ENCODE measurements around the gene ARF4.

Gene ARF4

DNA sequence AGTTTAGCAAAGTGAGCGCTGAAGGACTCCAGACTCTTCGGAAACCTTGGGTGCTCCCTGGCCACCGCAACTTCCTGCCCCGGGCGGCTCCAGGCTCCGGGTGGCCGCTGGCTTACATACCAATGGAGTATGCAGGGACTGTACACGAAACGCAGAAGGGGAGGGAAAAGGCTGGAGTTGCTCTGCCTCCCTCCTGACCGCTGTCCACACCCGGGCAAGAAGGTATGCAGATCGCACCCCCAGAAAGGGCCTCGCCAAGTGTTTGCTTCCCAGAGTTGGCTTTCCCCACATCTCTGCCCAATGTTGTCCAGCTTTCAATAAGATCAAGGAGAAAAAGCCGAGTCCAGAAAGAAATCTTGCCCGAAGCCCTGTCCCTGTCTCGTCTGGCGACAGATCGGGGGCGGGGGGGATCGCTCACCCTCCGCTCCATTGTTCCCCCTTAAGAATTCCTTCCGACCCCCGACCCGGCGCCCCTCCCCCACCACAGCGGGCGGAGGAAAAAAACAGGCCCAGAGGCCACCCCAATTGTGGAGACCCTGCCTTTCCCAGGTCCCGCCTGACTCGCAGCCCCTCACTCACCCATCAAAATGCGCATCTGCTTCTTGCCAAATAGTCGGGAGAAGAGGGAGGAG is 533 bp downstream of the ARF4 start:
- DNase-seq (ENCODE audit: low spot score in 2 of 2) (peak; percentile 29 to 77), ATAC-seq (peak; percentile 2)
- peaks cover 48% of the 10 kb centered on the region for H3K4me1 Mint-ChIP-seq
- H3K9me3 Mint-ChIP-seq: no peaks in the 10 kb centered on the region
- peak overlapping the region; percentile 96 for H3K4me3 Mint-ChIP-seq
- H3K27ac Mint-ChIP-seq: peak overlapping the region; percentile 94
- H3K36me3 Mint-ChIP-seq: peaks cover 70% of the 10 kb centered on the region

DNA sequence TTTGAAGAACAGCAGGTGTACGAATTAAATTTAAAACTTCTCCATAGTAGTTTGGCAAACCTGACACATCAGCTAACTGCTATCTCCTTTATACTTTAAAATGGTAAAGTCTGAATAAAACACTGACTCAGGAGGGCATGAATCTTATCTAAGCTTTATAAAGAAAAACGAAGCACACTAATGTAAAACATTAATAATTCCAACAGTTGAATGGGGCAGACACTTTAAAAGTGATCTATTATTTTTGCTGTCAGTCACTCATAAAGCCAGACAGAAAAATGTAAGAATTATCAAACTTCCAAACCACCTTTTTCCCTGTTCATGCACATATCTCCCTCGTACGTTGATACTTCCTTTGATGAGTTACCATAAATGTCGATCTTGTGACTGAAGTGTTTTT is 2.6 kb downstream of the ARF4 start:
- H3K4me3 Mint-ChIP-seq: peak overlapping the region; percentile 96
- no peak for DNase-seq (ENCODE audit: low spot score in 2 of 2)
- H3K27ac Mint-ChIP-seq: peak overlapping the region; percentile 94
- ATAC-seq: no peak
- no peaks in the 10 kb centered on the region for H3K9me3 Mint-ChIP-seq
- peaks cover 79% of the 10 kb centered on the region for H3K36me3 Mint-ChIP-seq
- peaks cover 50% of the 10 kb centered on the region for H3K4me1 Mint-ChIP-seq

DNA sequence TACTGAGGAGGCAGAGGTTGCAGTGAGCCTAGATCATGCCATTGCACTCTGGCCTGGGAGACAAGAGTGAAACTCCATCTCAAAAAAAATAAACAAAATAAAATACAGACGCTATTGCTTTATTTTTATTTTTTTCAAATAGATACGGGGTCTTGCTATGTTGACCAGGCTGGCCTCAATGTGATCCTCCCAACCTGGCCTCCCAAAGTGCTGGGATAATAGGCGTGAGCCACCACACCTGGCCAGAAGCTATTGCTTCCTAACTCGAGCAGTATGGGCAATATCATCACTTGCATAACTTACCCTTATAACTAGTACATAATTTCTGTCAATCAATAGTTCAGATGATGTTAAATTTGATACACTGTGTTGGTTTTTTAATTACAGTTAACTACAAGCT is 3.0 kb downstream of the ARF4 start:
- H3K4me3 Mint-ChIP-seq: peak overlapping the region; percentile 96

DNA sequence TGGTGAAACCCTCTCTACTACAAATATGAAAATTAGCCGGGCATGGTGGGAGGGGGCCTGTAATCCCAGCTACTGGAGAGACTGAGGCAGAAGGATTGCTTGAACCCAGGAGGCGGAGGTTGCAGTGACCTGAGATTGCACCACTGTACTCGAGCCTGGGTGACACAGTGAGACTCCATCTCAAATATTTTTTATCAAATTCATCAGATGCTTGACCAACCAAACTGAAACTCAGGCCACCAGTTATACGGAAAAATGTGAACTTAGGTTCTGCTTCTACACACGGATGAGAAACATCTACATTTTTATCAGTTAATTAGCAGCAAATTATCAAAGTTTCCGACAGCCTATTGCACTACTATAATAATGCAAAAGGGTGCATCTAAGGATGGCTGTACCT is 4.8 kb downstream of the ARF4 start:
- H3K36me3 Mint-ChIP-seq: peaks cover 90% of the 10 kb centered on the region
- ATAC-seq (no peak), DNase-seq (ENCODE audit: low spot score in 2 of 2) (no peak)
- no peaks in the 10 kb centered on the region for H3K9me3 Mint-ChIP-seq
- peaks cover 40% of the 10 kb centered on the region for H3K4me1 Mint-ChIP-seq
- no peak overlapping the region for H3K27ac Mint-ChIP-seq
- H3K4me3 Mint-ChIP-seq: no peak overlapping the region

More for the DNA sequence above, 3.0 kb downstream of the ARF4 start:
- ATAC-seq (no peak), DNase-seq (ENCODE audit: low spot score in 2 of 2) (no peak)
- H3K4me1 Mint-ChIP-seq: peaks cover 46% of the 10 kb centered on the region
- peaks cover 80% of the 10 kb centered on the region for H3K36me3 Mint-ChIP-seq
- H3K9me3 Mint-ChIP-seq: no peaks in the 10 kb centered on the region
- no peak overlapping the region for H3K27ac Mint-ChIP-seq

DNA sequence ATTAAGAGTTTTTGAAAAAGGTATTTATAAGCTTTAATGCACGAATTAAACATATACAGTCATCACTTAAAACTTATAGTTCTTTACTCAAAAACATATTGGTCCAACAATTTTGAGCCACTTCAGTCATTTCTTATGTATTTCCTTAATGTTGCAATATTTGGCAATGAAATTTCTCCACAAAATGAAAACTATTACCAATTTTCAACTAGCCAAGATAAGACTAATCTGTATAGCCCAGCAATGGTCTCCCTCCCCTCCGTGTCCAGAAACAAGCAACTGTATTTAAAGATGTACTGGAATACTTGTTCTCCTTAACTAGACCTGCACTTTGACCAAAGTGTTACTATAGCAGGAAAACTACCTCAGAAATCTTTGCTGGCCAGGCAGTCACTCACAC is 9.2 kb downstream of the ARF4 start:
- DNase-seq (ENCODE audit: low spot score in 2 of 2): no peak
- Mint-ChIP-seq H3K27ac (peak overlapping the region; percentile 14), H3K4me3 (no peak overlapping the region), H3K9me3 (no peaks in the 10 kb centered on the region), H3K4me1 (peaks cover 29% of the 10 kb centered on the region), H3K36me3 (peaks cover 87% of the 10 kb centered on the region)
- ATAC-seq: no peak

DNA sequence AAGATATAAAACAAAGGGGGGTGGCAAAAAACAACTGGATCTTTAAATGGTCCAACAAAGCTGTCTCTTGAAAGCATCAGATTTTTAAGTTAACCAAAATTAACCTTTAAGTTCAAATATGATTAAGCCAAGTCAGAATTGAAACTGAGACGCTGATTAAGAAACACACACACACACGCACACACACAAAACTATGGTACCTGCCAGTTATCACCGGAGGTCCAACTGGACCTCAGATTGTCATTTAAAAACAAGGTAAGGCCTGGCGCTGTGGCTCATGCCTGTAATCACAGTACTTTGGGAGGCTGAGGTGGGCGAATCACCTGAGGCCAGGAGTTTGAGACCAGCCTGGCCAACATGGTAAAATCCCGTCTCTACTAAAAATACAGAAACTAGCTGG is 10.4 kb downstream of the ARF4 start:
- H3K27ac Mint-ChIP-seq: peak overlapping the region; percentile 69
- ATAC-seq (peak; percentile 44), DNase-seq (ENCODE audit: low spot score in 2 of 2) (no peak)
- H3K36me3 Mint-ChIP-seq: peaks cover 87% of the 10 kb centered on the region
- H3K4me3 Mint-ChIP-seq: no peak overlapping the region
- peaks cover 17% of the 10 kb centered on the region for H3K4me1 Mint-ChIP-seq
- H3K9me3 Mint-ChIP-seq: no peaks in the 10 kb centered on the region

DNA sequence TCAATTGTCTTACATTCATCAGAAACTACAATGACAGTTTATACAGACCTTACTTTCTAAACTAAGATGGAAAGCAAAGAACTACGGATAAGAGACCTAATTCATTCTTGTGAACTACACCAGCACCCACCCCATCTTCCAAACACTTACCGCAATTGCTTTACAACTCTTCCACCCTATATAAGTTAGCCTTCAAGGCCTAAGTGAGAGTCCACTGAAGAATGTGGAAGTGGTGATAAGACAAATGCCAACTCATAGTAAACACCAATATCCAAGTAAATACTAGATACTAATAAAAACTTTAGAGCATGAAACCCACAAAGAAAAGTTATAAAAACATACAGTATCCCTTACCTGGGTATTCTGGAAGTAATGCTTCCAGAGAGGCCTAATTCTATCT is 13.6 kb downstream of the ARF4 start:
- peaks cover 95% of the 10 kb centered on the region for H3K36me3 Mint-ChIP-seq
- no peaks in the 10 kb centered on the region for H3K9me3 Mint-ChIP-seq
- DNase-seq (ENCODE audit: low spot score in 2 of 2): no peak
- peaks cover 13% of the 10 kb centered on the region for H3K4me1 Mint-ChIP-seq
- ATAC-seq: no peak
- no peak overlapping the region for H3K4me3 Mint-ChIP-seq
- H3K27ac Mint-ChIP-seq: no peak overlapping the region

DNA sequence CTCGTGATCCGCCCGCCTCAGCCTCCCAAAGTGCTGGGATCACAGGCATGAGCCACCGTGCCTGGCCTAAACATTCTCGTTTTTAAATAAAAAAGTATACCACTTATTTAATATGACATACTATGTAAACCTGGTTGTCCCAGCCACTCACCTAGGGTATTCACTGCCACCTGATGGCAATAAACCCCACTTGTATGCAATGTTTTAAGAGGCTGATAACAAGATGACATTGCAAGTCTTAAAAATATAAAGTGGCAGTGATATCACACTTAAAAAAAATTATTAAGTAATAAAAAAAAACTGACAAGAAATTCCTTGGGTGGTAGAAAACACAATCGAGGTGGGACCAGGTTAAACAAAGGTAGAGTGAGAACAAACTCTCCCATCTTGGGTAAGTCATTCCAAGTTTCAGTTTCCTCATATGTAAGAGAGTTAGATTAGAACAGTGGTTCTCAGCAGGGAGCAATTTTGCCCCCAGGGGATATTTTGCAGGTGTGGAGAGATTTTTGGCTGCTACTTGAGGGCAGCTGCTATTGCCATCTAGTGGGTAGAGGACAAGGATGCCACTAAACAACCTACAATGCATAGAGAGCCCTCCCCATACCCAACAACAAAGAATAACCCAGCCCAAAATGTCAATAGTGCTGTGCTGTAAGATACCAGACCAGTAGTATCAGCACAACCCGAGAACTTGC is 14.5 kb downstream of the ARF4 start:
- DNase-seq (ENCODE audit: low spot score in 2 of 2) (no peak), ATAC-seq (no peak)
- peaks cover 13% of the 10 kb centered on the region for H3K4me1 Mint-ChIP-seq
- peaks cover 95% of the 10 kb centered on the region for H3K36me3 Mint-ChIP-seq
- no peak overlapping the region for H3K4me3 Mint-ChIP-seq
- H3K27ac Mint-ChIP-seq: no peak overlapping the region
- H3K9me3 Mint-ChIP-seq: no peaks in the 10 kb centered on the region

DNA sequence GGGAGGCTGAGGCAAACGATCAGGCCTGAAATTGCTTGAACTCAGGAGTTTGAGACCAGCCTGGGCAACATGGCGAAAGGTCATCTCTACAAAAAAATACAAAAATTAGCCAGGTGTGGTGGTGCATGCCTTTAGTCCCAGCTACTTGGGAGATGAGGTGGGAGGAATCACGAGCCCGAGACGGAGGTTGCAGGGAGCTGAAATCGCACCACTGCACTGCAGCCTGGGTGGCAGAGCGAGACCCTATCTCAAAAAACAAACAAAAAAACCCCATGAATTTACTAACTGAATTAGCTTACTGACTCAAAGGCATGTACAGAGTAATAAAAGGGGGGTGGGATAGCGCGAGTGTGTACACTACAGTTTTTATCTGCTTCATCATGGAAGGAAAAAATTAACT is 19.3 kb downstream of the ARF4 start:
- Mint-ChIP-seq H3K27ac (peak overlapping the region; percentile 6), H3K36me3 (peaks cover 100% of the 10 kb centered on the region), H3K4me3 (no peak overlapping the region), H3K9me3 (no peaks in the 10 kb centered on the region), H3K4me1 (peaks cover 6% of the 10 kb centered on the region)
- ATAC-seq (no peak), DNase-seq (ENCODE audit: low spot score in 2 of 2) (no peak)

DNA sequence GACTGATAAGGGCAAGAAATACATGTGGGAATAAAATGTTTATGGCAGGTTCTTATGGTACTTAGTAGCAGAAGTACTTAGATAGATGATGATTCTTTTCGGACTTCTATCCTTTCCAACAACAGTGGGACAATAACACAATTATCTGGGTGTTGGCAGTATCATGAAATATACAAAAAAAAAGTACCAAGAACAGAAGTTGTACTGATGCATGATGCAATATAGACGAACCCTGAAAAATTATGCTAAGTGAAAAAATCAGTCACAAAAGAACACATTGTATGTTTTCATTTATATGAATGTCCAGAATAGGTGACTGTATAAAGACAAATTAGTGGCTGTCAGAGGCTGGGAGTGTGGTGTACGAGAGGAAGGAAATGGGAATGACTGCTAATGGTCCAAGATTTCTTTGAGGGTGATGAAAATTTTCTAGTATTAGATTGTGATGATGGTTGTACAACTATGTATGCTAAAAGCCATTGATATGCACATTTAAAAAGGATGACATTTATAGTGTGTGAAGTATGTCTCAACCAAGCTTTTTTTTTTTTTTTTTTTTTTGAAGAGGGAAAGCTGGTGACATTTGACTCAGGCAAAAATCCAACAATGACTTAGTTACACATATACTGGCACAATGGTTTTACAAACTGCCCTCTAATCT is 21.0 kb downstream of the ARF4 start:
- DNase-seq (ENCODE audit: low spot score in 2 of 2): no peak
- no peak for ATAC-seq
- Mint-ChIP-seq H3K4me1 (peaks cover 6% of the 10 kb centered on the region), H3K9me3 (no peaks in the 10 kb centered on the region), H3K36me3 (peaks cover 100% of the 10 kb centered on the region), H3K27ac (no peak overlapping the region), H3K4me3 (no peak overlapping the region)

DNA sequence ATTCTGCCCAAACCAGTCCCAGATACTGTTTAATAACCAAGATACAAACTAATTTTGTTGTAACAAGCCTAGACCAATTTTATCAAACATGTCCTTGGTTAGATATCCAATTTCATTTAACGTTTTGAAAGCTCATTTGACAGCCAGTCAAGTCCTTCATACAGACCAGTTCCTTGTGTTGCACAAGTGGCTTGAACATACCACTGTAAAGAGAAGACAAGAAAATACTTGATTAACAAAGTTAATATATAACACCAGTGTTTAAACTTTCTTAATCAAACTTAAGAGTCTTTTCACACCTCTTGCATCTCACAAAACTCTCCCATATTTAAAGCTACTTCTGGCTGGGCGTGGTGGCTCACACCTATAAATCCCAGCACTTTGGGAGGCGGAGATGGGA is 25.0 kb downstream of the ARF4 start:
- ATAC-seq: no peak
- no peak for DNase-seq (ENCODE audit: low spot score in 2 of 2)
- Mint-ChIP-seq H3K36me3 (peaks cover 100% of the 10 kb centered on the region), H3K27ac (no peak overlapping the region), H3K9me3 (no peaks in the 10 kb centered on the region), H3K4me1 (peaks cover 6% of the 10 kb centered on the region), H3K4me3 (no peak overlapping the region)

DNA sequence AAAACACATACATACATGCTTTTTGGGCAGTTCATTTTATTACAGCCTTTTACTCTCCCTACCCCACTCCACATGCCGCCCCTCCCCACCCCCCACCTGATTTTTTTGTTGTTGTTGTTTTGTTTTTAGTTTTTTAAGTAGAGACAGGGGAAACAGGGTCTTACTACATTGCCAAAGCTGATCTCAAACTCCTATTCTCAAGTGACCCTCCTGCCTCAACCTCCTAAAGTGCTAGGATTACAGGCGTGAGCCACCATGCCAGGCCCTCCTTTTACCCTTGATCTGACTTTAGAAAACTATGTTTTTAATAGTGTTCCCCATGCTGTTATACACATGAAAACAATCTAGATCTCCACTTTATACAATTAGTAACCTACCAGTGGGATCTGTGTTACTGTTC is 26.3 kb downstream of the ARF4 start:
- H3K36me3 Mint-ChIP-seq: peaks cover 100% of the 10 kb centered on the region

DNA sequence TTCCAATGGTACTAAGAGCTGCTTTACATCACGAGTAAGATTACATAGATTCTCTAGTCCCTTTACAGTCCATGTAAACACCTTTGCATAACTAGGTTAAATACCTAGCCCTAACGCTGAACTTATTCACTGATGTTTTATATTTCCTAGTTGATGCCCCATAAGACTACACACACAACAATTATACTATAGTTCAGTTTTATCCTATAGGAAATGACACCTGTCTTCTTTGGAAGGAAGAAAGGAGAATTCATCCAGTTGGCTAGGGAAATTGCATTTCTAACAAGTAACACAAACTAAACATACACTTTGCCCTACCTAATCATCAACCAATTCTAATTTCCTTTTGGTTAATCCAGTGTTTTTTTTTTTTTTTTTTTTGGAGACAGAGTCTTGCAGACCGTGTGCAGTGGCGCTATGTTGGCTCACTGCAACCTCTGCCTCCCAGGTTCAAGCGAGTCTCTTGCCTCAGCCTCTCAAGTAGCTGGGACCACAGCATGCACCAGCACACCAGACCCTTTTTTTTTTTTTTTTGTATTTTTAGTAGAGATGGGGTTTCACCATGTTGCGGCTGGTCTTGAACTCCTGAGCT is 27.2 kb downstream of the ARF4 start:
- H3K4me3 Mint-ChIP-seq: no peak overlapping the region
- no peak overlapping the region for H3K27ac Mint-ChIP-seq
- no peak for ATAC-seq
- DNase-seq (ENCODE audit: low spot score in 2 of 2): no peak
- H3K36me3 Mint-ChIP-seq: peaks cover 100% of the 10 kb centered on the region
- no peaks in the 10 kb centered on the region for H3K9me3 Mint-ChIP-seq
- no peaks in the 10 kb centered on the region for H3K4me1 Mint-ChIP-seq

More for the DNA sequence above, 26.3 kb downstream of the ARF4 start:
- peaks cover 1% of the 10 kb centered on the region for H3K4me1 Mint-ChIP-seq
- no peak for ATAC-seq
- DNase-seq (ENCODE audit: low spot score in 2 of 2): no peak
- no peak overlapping the region for H3K4me3 Mint-ChIP-seq
- no peak overlapping the region for H3K27ac Mint-ChIP-seq
- H3K9me3 Mint-ChIP-seq: no peaks in the 10 kb centered on the region

DNA sequence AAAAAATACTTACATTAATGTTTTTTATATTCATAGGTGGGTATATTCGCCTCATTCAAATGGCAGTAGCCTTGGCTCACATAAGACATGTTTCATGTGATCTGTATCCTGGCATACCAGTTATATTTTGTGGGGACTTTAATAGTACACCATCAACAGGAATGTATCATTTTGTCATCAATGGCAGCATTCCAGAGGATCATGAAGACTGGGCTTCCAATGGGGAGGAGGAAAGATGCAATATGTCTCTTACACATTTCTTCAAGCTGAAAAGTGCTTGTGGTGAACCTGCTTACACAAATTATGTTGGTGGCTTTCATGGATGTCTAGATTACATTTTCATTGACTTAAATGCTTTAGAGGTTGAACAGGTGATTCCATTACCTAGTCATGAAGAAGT is 37.6 kb downstream of the ARF4 start:
- ATAC-seq (no peak), DNase-seq (ENCODE audit: low spot score in 2 of 2) (no peak)
- Mint-ChIP-seq H3K4me3 (peak overlapping the region; percentile 73), H3K9me3 (no peaks in the 10 kb centered on the region), H3K4me1 (peaks cover 29% of the 10 kb centered on the region), H3K27ac (no peak overlapping the region), H3K36me3 (peaks cover 87% of the 10 kb centered on the region)

DNA sequence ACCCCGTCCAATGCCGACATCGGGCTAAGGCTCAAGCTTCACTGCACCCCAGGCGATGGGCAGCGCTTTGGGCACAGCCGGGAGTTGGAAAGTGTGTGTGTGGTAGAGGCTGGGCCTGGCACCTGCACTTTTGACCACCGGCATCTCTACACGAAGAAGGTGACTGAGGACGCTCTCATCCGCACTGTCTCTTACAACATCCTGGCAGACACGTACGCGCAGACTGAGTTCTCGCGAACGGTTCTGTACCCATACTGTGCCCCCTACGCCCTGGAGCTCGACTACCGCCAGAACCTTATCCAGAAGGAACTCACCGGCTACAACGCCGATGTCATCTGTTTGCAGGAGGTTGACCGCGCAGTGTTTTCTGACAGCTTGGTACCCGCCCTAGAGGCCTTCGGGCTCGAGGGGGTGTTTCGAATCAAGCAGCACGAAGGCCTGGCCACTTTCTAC is 40.0 kb downstream of the ARF4 start:
- peak overlapping the region; percentile 99 for H3K27ac Mint-ChIP-seq
- H3K36me3 Mint-ChIP-seq: peaks cover 64% of the 10 kb centered on the region
- peak overlapping the region; percentile 73 for H3K4me3 Mint-ChIP-seq
- H3K9me3 Mint-ChIP-seq: no peaks in the 10 kb centered on the region
- peaks cover 29% of the 10 kb centered on the region for H3K4me1 Mint-ChIP-seq
- DNase-seq (ENCODE audit: low spot score in 2 of 2) (peak; percentile 11 to 76), ATAC-seq (peak; percentile 67)

Data from stimulated activated effector memory CD8-positive, alpha-beta T cell treated with anti-CD3 and anti-CD28 coated beads, Interleukin-12 subunit alpha, Interleukin-12 subunit beta, amount 100 ng/mL, for 72 hours (primary cell).